Measurements from ENCODE around the gene MRS2. TPM values are rescaled to one million over a fixed set of nuclear protein-coding genes. Genes with fewer than 3 reads are reported as not detected.
"Not testable (repeated sequence)": the region's sequence is repeated elsewhere in the genome, so short reads cannot be mapped to it uniquely, and the experiment has no call there.

Gene MRS2
- total RNA-seq, 3 donors from 2014 or later: 20.3 to 34.0 (median 26.7) TPM

GRCh38 chr6:24357336-24358218 is 45.2 kb upstream of the MRS2 start, which contains the start of gene DCDC2:
TSS of gene DCDC2 (minus strand) at chr6:24358059. CDS start at chr6:24357750, 309 bp downstream.
- DNase-seq (ENCODE audit: low spot score in 2 of 2): peak; percentile 66 to 84
- Histone ChIP-seq H3K9me3 (no peaks in the 10 kb centered on the region), H3K27me3 (no peaks in the 10 kb centered on the region), H3K4me3 (peak within 1 kb of the TSS; percentile 14 to 64 (median 51)), H3K36me3 (no peaks in the 10 kb centered on the region), H3K4me1 (peaks cover 2 to 8% of the 10 kb centered on the region in 2 donors), H3K27ac (peak within 1 kb of the TSS; percentile 66 to 69)
- peak in 1 of 3 donors; percentile 17 for TF ChIP-seq CTCF (IDR thresholded peaks at IDR 0.05)
- TF ChIP-seq POLR2A (IDR thresholded peaks at IDR 0.05): no peak
- intact Hi-C loops (cut with DNase I; ENCODE audit: low total_unique reads): no loop called here

- no peaks in the 10 kb centered on the region for H3K9me3 ChIP-seq
- H3K27ac ChIP-seq: peak overlapping the region in 1 of 2 donors; percentile 69
- peaks cover 2 to 8% of the 10 kb centered on the region in 2 donors for H3K4me1 ChIP-seq
- intact Hi-C loops (cut with DNase I; ENCODE audit: low total_unique reads): no loop called here
- H3K27me3 ChIP-seq: no peaks in the 10 kb centered on the region
- H3K4me3 ChIP-seq: peak overlapping the region in 2 of 3 donors; percentile 51 to 64
- no peaks in the 10 kb centered on the region for H3K36me3 ChIP-seq
- TF ChIP-seq POLR2AphosphoS5 (IDR thresholded peaks at IDR 0.05) (no peak), POLR2A (IDR thresholded peaks at IDR 0.05) (no peak), CTCF (IDR thresholded peaks at IDR 0.05) (no peak)
- DNase-seq (ENCODE audit: low spot score in 2 of 2): no peak
Measured at GRCh38 chr6:24358219-24358821, 44.4 kb upstream of the MRS2 start.

- peak overlapping the region; percentile 34 to 69 (median 58) for H3K4me3 ChIP-seq
- H3K27ac ChIP-seq: peak overlapping the region; percentile 66 to 74
- TF ChIP-seq CTCF (IDR thresholded peaks at IDR 0.05) (peak; percentile 56 to 84 (median 70)), POLR2AphosphoS5 (IDR thresholded peaks at IDR 0.05) (peak in 2 of 3 donors; percentile 6 to 67), POLR2A (IDR thresholded peaks at IDR 0.05) (no peak)
- H3K36me3 ChIP-seq: no peaks in the 10 kb centered on the region
- intact Hi-C loops (cut with DNase I; ENCODE audit: low total_unique reads): no loop called here
- H3K4me1 ChIP-seq: peaks cover 2 to 8% of the 10 kb centered on the region in 2 donors
- peak; percentile 60 to 79 for DNase-seq (ENCODE audit: low spot score in 2 of 2)
- no peaks in the 10 kb centered on the region for H3K27me3 ChIP-seq
- H3K9me3 ChIP-seq: no peaks in the 10 kb centered on the region
Measured at GRCh38 chr6:24359640-24360454, 42.9 kb upstream of the MRS2 start.

GRCh38 chr6:24362363-24362762 is 40.4 kb upstream of the MRS2 start:
- not testable (repeated sequence) for H3K27me3 ChIP-seq

GRCh38 chr6:24365103-24365633 is 37.6 kb upstream of the MRS2 start:
- H3K36me3 ChIP-seq; DNase-seq (ENCODE audit: low spot score in 2 of 2); intact Hi-C loops (cut with DNase I; ENCODE audit: low total_unique reads); H3K4me3 ChIP-seq; H3K4me1 ChIP-seq; H3K27me3 ChIP-seq; H3K9me3 ChIP-seq; H3K27ac ChIP-seq: not testable (repeated sequence)

More at GRCh38 chr6:24362363-24362762, 40.4 kb upstream of the MRS2 start:
- H3K27ac ChIP-seq; DNase-seq (ENCODE audit: low spot score in 2 of 2); H3K9me3 ChIP-seq; H3K4me1 ChIP-seq; intact Hi-C loops (cut with DNase I; ENCODE audit: low total_unique reads); H3K4me3 ChIP-seq; H3K36me3 ChIP-seq: not testable (repeated sequence)

All from breast epithelium (tissue), 4 donors.